CD4-positive, alpha-beta T cell treated with Interleukin-10 for 1 hour (primary cell): ENCODE data around the gene IPO13.

Source experiments
- DNase-seq: peaks from one replicate; pipeline ENCODE4 v3.0.0-alpha.2; 2020

Gene IPO13

GRCh38 chr1:44013949-44014348 is 67.2 kb downstream of the IPO13 start:
- DNase-seq = no peak

- no peak for DNase-seq
Observed at GRCh38 chr1:44014365-44015104, 67.8 kb downstream of the IPO13 start.

DNA sequence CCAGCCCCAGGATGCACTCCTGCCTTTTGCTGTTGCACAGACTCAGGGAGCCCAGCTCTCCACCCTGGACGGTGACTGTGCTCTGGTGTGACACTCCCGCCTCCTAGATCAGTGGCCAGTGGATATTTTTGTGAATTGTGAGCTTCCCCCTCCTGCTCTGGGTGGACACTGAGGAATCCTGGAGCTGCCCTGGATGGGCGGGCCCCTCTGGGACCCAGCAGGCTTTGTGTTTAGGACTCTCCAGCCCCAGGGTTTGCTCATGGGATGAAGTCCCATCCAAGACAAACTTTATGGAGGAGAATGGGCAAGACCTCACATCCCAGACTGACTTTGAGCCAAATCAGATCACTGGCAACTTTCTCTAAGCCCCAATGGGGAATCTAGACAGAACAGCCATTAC is 68.5 kb downstream of the IPO13 start:
- no peak for DNase-seq

GRCh38 chr1:44016041-44016889 is 69.5 kb downstream of the IPO13 start:
- no peak for DNase-seq

GRCh38 chr1:44016890-44017400 is 70.2 kb downstream of the IPO13 start:
- no peak for DNase-seq
